GM12878 (cell line): Measurements from ENCODE around the gene KCTD2. TPM values are rescaled to one million over a fixed set of nuclear protein-coding genes. Genes with fewer than 3 reads are reported as not detected.

Experiments
- BRCA1 ChIP-seq: IDR thresholded peaks from 2 replicates; pipeline ENCODE4 v1.6.1; 2011; ENCODE audit warnings: low read depth, low read length, improper control_type of control experiment
- CBX3 ChIP-seq: fragments of 200-600 bp; sonication (generic); IDR thresholded peaks from 2 replicates; pipeline ENCODE4 v1.6.1; 2016; ENCODE audit warnings: low read depth, borderline replicate concordance
- DPF2 ChIP-seq: fragments of 450-650 bp; IDR thresholded peaks from 2 replicates; pipeline ENCODE4 v1.6.1; 2017; ENCODE audit warnings: mild to moderate bottlenecking
- EED ChIP-seq: sonication (generic); IDR thresholded peaks from 2 replicates; pipeline ENCODE4 v1.6.1; 2016; ENCODE audit warnings: antibody characterized with exemption, low read depth
- HDGF ChIP-seq: fragments of 450-650 bp; IDR thresholded peaks from 2 replicates; pipeline ENCODE4 v1.6.1; 2016; ENCODE audit warnings: antibody characterized with exemption
- NRF1 ChIP-seq: conservative IDR thresholded peaks from 2 replicates; pipeline ENCODE4 v1.6.1; 2011; ENCODE audit warnings: mild to moderate bottlenecking, low read depth, low read length, improper control_type of control experiment
- RELA ChIP-seq: fragments of 450-650 bp; IDR thresholded peaks from 2 replicates; pipeline ENCODE4 v1.8.0; 2014; ENCODE audit warnings: borderline replicate concordance; ENCODE audit not compliant: partially characterized antibody
- WRNIP1 ChIP-seq: IDR thresholded peaks from 2 replicates; pipeline ENCODE4 v1.6.1; 2011; ENCODE audit warnings: low read depth, low read length, improper control_type of control experiment, borderline replicate concordance
- ZNF622 ChIP-seq: fragments of 450-650 bp; IDR thresholded peaks from 2 replicates; pipeline ENCODE4 v1.6.1; 2017; ENCODE audit warnings: mild to moderate bottlenecking, inconsistent platforms
- polyA plus RNA-seq, 11 experiments: library from polyadenylated mRNA; depleted of rRNA in 4 of 11; unstranded in 6 of 11; stranded (reverse) in 5 of 11; fragments of >200 nt; fragmentation: Nextera tagmentation in 4 of 11; fragmentation: Illumina TruSeq in 1 of 11; extraction: Ambion mirVana in 4 of 11; extraction: Trizol in 1 of 11; gene quantifications; 1 replicate in 1 of 11; 2 replicates in 10 of 11; pipeline versions ENCODE4 v1.2.1 to v1.2.3, GENCODE V29; 2011 to 2016; ENCODE audit warnings: inconsistent platforms in 2 of 11, missing spikeins in 2 of 11, low read depth in 1 of 11
- total RNA-seq, 4 experiments: library from RNA; depleted of rRNA in 3 of 4; stranded (reverse); fragments of >200 nt in 3 of 4; fragmentation: Illumina TruSeq in 1 of 4; extraction: Trizol in 1 of 4; gene quantifications; 2 replicates each; pipeline versions ENCODE4 v1.2.1 to v1.2.3, GENCODE V29; 2013 to 2021
- TF ChIP-seq, protein P1 (sequence below): fragments of 450-650 bp; IDR thresholded peaks from 2 replicates; pipeline ENCODE4 v1.6.1; 2017; ENCODE audit warnings: mild to moderate bottlenecking, moderate library complexity
- TF ChIP-seq, protein P2 (sequence below): IDR thresholded peaks from 2 replicates; pipeline ENCODE4 v1.6.1; 2012; ENCODE audit warnings: improper control_type of control experiment, low read depth, low read length; ENCODE audit not compliant: insufficient replicate concordance

KCTD2 gene
- total and polyA plus RNA-seq, 10 of the 15 experiments (the other 5 are each of a cell fraction or from before 2014, with no cell fraction given), result 1.5 to 27.5 (median 13.7) TPM

DNA sequence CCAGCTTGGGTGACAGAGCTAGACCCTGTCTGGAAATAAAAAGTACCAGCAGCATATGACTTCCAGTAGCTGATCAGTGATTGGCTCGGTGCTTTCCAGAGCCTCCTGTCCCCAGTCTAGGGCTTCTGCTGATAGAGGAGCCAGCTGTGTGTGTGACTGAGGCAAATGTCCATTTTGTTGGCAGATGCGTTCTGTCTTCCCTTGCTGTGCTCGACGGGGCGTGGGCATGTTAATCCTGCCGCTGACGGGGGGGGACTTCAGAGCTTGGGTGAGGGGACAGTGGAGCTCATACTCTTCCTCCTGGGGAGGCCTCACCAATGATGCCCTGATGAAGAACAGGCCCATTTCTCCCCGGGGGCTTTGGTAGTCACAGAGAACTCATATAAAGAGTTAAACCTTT, 14.6 kb downstream of the KCTD2 start (continued):
- TF ChIP-seq CBX3 (no peak), HDGF (no peak), EED (no peak), WRNIP1 (no peak), NRF1 (no peak), RELA (no peak), BRCA1 (no peak), ZNF622 (no peak), DPF2 (no peak)
- TF ChIP-seq, protein P1, sequence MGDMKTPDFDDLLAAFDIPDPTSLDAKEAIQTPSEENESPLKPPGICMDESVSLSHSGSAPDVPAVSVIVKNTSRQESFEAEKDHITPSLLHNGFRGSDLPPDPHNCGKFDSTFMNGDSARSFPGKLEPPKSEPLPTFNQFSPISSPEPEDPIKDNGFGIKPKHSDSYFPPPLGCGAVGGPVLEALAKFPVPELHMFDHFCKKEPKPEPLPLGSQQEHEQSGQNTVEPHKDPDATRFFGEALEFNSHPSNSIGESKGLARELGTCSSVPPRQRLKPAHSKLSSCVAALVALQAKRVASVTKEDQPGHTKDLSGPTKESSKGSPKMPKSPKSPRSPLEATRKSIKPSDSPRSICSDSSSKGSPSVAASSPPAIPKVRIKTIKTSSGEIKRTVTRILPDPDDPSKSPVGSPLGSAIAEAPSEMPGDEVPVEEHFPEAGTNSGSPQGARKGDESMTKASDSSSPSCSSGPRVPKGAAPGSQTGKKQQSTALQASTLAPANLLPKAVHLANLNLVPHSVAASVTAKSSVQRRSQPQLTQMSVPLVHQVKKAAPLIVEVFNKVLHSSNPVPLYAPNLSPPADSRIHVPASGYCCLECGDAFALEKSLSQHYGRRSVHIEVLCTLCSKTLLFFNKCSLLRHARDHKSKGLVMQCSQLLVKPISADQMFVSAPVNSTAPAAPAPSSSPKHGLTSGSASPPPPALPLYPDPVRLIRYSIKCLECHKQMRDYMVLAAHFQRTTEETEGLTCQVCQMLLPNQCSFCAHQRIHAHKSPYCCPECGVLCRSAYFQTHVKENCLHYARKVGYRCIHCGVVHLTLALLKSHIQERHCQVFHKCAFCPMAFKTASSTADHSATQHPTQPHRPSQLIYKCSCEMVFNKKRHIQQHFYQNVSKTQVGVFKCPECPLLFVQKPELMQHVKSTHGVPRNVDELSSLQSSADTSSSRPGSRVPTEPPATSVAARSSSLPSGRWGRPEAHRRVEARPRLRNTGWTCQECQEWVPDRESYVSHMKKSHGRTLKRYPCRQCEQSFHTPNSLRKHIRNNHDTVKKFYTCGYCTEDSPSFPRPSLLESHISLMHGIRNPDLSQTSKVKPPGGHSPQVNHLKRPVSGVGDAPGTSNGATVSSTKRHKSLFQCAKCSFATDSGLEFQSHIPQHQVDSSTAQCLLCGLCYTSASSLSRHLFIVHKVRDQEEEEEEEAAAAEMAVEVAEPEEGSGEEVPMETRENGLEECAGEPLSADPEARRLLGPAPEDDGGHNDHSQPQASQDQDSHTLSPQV, result no peak
- TF ChIP-seq, protein P2, sequence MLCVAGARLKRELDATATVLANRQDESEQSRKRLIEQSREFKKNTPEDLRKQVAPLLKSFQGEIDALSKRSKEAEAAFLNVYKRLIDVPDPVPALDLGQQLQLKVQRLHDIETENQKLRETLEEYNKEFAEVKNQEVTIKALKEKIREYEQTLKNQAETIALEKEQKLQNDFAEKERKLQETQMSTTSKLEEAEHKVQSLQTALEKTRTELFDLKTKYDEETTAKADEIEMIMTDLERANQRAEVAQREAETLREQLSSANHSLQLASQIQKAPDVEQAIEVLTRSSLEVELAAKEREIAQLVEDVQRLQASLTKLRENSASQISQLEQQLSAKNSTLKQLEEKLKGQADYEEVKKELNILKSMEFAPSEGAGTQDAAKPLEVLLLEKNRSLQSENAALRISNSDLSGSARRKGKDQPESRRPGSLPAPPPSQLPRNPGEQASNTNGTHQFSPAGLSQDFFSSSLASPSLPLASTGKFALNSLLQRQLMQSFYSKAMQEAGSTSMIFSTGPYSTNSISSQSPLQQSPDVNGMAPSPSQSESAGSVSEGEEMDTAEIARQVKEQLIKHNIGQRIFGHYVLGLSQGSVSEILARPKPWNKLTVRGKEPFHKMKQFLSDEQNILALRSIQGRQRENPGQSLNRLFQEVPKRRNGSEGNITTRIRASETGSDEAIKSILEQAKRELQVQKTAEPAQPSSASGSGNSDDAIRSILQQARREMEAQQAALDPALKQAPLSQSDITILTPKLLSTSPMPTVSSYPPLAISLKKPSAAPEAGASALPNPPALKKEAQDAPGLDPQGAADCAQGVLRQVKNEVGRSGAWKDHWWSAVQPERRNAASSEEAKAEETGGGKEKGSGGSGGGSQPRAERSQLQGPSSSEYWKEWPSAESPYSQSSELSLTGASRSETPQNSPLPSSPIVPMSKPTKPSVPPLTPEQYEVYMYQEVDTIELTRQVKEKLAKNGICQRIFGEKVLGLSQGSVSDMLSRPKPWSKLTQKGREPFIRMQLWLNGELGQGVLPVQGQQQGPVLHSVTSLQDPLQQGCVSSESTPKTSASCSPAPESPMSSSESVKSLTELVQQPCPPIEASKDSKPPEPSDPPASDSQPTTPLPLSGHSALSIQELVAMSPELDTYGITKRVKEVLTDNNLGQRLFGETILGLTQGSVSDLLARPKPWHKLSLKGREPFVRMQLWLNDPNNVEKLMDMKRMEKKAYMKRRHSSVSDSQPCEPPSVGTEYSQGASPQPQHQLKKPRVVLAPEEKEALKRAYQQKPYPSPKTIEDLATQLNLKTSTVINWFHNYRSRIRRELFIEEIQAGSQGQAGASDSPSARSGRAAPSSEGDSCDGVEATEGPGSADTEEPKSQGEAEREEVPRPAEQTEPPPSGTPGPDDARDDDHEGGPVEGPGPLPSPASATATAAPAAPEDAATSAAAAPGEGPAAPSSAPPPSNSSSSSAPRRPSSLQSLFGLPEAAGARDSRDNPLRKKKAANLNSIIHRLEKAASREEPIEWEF, result no peak
